ENCODE results near the gene ANO1.

The ANO1 gene

DNA sequence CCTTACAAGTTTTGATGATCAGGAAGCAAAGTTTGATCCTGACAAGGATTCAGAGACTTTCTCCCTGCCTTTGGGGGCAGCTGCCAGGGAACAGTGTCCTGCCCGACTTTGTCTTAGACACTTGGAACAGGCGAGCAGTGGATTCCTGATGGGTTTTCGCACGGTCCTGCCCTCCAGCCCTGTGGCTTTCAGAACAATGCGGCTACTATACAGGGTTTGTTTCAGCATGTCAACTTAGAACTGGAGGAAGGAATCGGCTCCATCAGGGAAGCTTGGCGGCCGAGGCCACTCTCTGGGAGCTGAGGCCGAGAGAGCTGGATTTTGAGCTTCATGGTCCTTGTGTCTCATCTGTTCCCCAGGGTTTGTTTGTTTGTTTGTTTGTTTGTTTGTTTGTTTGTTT lies 11.5 kb downstream of the ANO1 start:
- H3K9me3 Mint-ChIP-seq, result no peaks in the 10 kb centered on the region
- H3K36me3 Mint-ChIP-seq (ENCODE audit: low read depth), result no peaks in the 10 kb centered on the region
- no peaks in the 10 kb centered on the region for H3K4me1 Mint-ChIP-seq
- H3K27ac Mint-ChIP-seq, result no peak overlapping the region
- peaks cover 14% of the 10 kb centered on the region for H3K27me3 Mint-ChIP-seq
- DNase-seq (no peak), ATAC-seq (no peak)
- H3K4me3 Mint-ChIP-seq, result no peak overlapping the region

DNA sequence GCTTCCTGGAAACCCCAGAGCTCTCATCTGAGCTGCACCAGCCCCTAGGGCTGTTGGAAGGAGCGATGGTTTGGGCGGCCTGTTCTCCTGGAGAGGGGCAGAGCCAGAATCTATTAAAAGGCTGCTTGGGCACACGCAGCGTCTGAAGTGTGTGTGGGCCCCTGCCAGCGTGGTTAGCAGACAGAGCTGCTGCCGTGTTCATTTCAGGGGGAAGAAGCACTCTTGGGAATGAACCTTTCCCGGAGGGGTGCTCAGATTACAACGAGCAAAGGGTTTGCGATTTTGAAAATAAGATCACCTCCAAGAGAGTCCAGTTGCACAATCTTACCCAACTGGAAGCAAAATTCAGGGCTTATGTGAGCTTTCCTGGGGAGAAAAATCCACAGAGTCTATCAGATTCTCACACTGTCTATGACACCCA lies 12.9 kb downstream of the ANO1 start:
- Mint-ChIP-seq H3K4me1 (no peaks in the 10 kb centered on the region), H3K27ac (no peak overlapping the region), H3K4me3 (no peak overlapping the region), H3K27me3 (peaks cover 14% of the 10 kb centered on the region), H3K9me3 (no peaks in the 10 kb centered on the region), H3K36me3 (ENCODE audit: low read depth) (no peaks in the 10 kb centered on the region)
- DNase-seq (no peak), ATAC-seq (no peak)

GRCh38 chr11:70091638-70092037 lies 13.5 kb downstream of the ANO1 start:
- no peak for ATAC-seq
- H3K9me3 Mint-ChIP-seq, result no peaks in the 10 kb centered on the region
- H3K4me1 Mint-ChIP-seq, result no peaks in the 10 kb centered on the region
- H3K4me3 Mint-ChIP-seq, result no peak overlapping the region
- H3K27ac Mint-ChIP-seq, result no peak overlapping the region
- H3K27me3 Mint-ChIP-seq, result peaks cover 13% of the 10 kb centered on the region
- no peaks in the 10 kb centered on the region for H3K36me3 Mint-ChIP-seq (ENCODE audit: low read depth)
- DNase-seq, result no peak

DNA sequence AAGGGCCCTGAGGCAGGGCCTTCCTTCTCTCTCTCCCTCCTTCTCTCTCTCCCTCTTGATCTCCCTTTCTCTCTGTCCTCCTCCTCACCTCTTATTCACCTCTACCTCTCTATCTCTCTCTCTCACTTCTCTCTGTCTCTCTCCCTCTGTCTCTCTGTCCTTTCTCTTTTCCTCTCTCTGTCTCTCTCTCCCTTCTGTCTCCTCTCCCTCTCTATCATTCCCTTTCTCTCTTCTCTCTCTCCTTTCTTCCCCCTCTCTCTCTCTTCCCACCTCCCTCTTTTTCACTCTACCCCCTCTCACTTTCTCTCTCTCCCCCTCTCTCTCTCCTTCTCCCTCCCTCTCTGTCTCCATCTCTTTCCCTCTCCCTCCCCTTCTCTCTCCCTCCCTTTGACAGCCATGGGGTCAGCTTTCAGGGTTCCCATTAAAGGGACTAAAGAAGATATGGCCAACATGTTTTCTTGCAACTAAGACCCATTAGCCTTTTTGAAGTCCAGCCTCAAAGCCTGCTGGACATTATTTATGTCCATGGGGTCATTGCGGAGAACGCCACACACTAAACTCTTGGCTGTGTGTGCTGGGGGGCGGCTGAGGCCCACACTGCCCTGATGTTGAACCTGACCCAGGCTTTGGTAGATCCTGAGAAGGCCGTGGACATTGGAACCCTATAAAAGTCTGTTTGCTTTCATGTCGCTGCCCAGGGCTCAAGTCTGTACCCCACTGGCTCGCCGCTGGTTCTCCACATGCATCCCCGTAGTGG lies 15.0 kb downstream of the ANO1 start:
- H3K4me3 Mint-ChIP-seq, result no peak overlapping the region
- no peak for ATAC-seq
- no peak overlapping the region for H3K27ac Mint-ChIP-seq
- no peak for DNase-seq
- no peaks in the 10 kb centered on the region for H3K36me3 Mint-ChIP-seq (ENCODE audit: low read depth)
- H3K9me3 Mint-ChIP-seq, result no peaks in the 10 kb centered on the region
- no peaks in the 10 kb centered on the region for H3K4me1 Mint-ChIP-seq
- H3K27me3 Mint-ChIP-seq, result peaks cover 5% of the 10 kb centered on the region

DNA sequence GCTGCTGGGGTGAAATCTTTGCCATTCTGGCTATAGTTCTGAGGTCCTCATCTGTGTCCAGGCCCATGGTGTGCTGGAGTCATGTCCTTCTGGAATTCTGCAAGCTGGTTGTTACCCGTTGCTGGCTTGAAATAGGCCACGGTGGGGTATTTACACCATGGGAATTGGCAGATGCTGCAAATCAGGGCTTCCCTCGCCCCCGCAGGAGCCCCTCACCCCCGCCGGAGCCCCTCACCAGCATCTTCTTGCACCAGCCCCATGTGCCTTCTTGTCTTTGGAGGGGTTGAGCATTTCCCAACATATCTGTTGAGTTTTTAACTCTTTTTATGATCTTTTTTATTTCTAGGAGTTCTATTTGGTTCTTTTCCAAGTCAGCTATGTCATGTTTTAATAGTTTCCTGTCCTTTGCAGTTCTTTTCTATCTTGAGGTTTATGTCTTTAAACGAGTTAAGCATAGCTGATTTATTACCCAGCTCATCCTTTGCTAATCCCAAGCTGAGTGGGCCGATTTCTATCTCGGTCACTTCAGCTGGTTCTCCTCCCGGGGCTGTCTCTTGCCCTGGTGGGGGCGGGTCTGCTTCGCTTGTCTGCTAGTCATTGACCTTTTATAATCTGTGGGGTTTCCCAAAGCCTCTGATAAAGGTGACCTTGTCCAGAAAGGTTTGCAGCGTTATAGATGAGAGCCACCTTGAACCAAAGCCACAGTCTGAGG lies 17.6 kb downstream of the ANO1 start:
- Mint-ChIP-seq H3K4me3 (no peak overlapping the region), H3K9me3 (no peaks in the 10 kb centered on the region), H3K27ac (no peak overlapping the region), H3K36me3 (ENCODE audit: low read depth) (no peaks in the 10 kb centered on the region), H3K4me1 (no peaks in the 10 kb centered on the region), H3K27me3 (no peaks in the 10 kb centered on the region)
- ATAC-seq, result no peak
- no peak for DNase-seq

DNA sequence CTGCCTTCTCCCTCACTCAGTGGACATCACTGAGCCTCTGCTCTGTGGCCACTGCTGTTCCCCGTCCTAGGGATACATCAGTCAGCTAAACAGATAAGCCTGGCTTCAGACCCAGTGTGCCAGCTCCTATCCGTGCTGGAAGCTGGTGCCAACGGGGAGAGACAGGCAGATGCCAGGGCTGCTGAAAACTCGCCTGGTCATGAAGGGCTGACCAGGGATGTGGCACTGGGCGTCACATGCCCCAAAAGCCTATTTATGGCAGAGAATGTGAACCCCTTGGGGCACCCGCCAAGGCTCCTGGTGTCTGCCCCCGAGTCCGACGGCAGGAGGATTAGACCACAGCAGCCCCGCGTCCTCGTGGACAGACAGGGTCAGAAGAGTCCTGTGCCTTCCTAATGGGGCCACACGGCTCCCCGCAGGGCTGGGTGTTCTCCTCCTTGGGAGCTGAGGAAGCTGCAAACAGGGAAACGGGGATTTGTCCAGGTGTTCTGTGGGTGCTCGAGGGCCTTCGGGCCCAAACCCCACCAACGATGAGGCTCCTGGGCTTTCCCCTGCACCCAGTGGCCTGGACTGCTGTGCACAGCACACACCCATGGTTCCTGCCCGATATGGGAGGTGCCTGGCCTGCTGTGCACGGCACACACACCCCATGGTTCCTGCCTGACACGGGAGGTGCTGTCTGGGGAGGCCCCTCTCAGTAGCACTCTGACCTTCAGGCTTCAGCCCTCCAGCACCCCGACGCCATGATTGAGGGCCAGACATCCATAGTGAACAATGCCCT lies 19.9 kb downstream of the ANO1 start:
- ATAC-seq, result no peak
- Mint-ChIP-seq H3K27ac (no peak overlapping the region), H3K4me1 (no peaks in the 10 kb centered on the region), H3K4me3 (no peak overlapping the region), H3K9me3 (no peaks in the 10 kb centered on the region), H3K27me3 (no peaks in the 10 kb centered on the region), H3K36me3 (ENCODE audit: low read depth) (no peaks in the 10 kb centered on the region)
- no peak for DNase-seq

GRCh38 chr11:70098936-70099335 lies 20.8 kb downstream of the ANO1 start:
- DNase-seq, result no peak
- no peak overlapping the region for H3K27ac Mint-ChIP-seq

GRCh38 chr11:70099578-70100279 lies 21.6 kb downstream of the ANO1 start:
- ATAC-seq (no peak), DNase-seq (no peak)
- H3K4me1 Mint-ChIP-seq, result no peaks in the 10 kb centered on the region
- no peak overlapping the region for H3K4me3 Mint-ChIP-seq
- no peaks in the 10 kb centered on the region for H3K9me3 Mint-ChIP-seq
- no peaks in the 10 kb centered on the region for H3K36me3 Mint-ChIP-seq (ENCODE audit: low read depth)
- no peak overlapping the region for H3K27ac Mint-ChIP-seq
- no peaks in the 10 kb centered on the region for H3K27me3 Mint-ChIP-seq

More at GRCh38 chr11:70098936-70099335, 20.8 kb downstream of the ANO1 start:
- no peaks in the 10 kb centered on the region for H3K27me3 Mint-ChIP-seq
- H3K4me3 Mint-ChIP-seq, result no peak overlapping the region
- H3K4me1 Mint-ChIP-seq, result no peaks in the 10 kb centered on the region
- ATAC-seq, result no peak
- no peaks in the 10 kb centered on the region for H3K9me3 Mint-ChIP-seq
- H3K36me3 Mint-ChIP-seq (ENCODE audit: low read depth), result no peaks in the 10 kb centered on the region

DNA sequence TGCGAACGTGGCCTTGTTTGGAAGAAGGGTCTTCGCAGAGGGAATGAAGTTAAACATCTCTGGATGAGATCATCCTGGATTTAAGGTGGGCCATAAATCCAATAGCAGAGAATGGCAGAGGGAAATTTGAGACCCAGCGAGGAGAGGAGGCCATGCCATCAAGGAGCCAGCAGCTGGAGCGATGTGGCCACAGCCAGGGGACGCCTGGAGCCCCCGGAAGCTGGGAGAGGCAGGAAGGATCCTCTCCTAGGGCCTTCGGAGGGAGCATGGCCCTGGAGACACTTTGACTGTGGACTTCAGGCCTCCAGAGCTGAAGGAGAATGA lies 22.1 kb downstream of the ANO1 start:
- no peaks in the 10 kb centered on the region for H3K4me1 Mint-ChIP-seq
- H3K4me3 Mint-ChIP-seq, result no peak overlapping the region
- DNase-seq, result no peak
- no peak for ATAC-seq
- no peaks in the 10 kb centered on the region for H3K9me3 Mint-ChIP-seq
- H3K27me3 Mint-ChIP-seq, result peaks cover 2% of the 10 kb centered on the region
- H3K27ac Mint-ChIP-seq, result no peak overlapping the region
- no peaks in the 10 kb centered on the region for H3K36me3 Mint-ChIP-seq (ENCODE audit: low read depth)

GRCh38 chr11:70100791-70101190 lies 22.7 kb downstream of the ANO1 start:
- no peak overlapping the region for H3K27ac Mint-ChIP-seq
- ATAC-seq, result no peak
- H3K36me3 Mint-ChIP-seq (ENCODE audit: low read depth), result no peaks in the 10 kb centered on the region

DNA sequence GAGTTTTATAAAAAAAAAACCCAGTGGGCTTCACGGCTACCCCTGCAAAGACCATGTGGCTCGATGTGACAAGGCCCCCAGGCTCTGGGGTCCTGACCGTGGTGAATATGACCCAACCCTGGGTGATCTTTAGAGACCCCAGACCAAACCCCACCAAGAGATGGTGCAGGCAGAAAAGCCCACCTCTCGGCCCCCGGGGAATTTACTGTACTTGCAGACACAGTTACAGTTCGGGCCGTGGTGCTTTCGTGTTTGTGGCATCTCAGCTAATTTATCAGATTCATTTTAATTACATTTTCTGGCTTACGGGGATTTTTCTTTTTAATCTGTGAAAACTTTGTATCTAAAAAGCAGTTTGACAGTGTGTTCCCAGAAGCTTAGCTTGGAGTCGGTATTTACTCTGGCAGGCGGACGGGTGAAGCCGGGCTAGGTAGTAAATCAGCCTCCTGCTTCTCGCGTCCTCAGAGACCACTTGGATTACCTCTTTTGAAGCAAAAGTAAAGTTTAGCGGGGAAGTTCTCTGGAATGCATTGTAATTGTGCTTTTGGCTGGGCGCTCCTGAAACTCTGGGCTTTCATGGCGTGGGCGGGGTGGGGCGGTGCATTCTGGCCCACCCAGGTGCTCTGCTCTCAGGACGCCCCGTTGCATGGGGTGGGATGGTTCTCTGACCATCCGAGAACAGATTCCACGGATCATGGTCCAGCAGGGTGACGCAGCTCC lies 25.3 kb downstream of the ANO1 start:
- Mint-ChIP-seq H3K27me3 (peaks cover 2% of the 10 kb centered on the region), H3K27ac (no peak overlapping the region), H3K4me1 (no peaks in the 10 kb centered on the region), H3K9me3 (no peaks in the 10 kb centered on the region), H3K4me3 (no peak overlapping the region), H3K36me3 (ENCODE audit: low read depth) (no peaks in the 10 kb centered on the region)
- DNase-seq (no peak), ATAC-seq (no peak)

More at GRCh38 chr11:70100791-70101190, 22.7 kb downstream of the ANO1 start:
- H3K4me3 Mint-ChIP-seq, result no peak overlapping the region
- no peak for DNase-seq
- peaks cover 2% of the 10 kb centered on the region for H3K27me3 Mint-ChIP-seq
- no peaks in the 10 kb centered on the region for H3K4me1 Mint-ChIP-seq
- H3K9me3 Mint-ChIP-seq, result no peaks in the 10 kb centered on the region

- Mint-ChIP-seq H3K4me3 (no peak overlapping the region), H3K27ac (no peak overlapping the region), H3K27me3 (peaks cover 2% of the 10 kb centered on the region), H3K36me3 (ENCODE audit: low read depth) (no peaks in the 10 kb centered on the region), H3K9me3 (no peaks in the 10 kb centered on the region), H3K4me1 (no peaks in the 10 kb centered on the region)
- no peak for DNase-seq
- ATAC-seq, result no peak
Observed at GRCh38 chr11:70104419-70104818, 26.3 kb downstream of the ANO1 start.

- no peak overlapping the region for H3K27ac Mint-ChIP-seq
- H3K9me3 Mint-ChIP-seq, result no peaks in the 10 kb centered on the region
Observed at GRCh38 chr11:70104961-70105360, 26.8 kb downstream of the ANO1 start.

GRCh38 chr11:70105369-70105754 lies 27.2 kb downstream of the ANO1 start:
- peaks cover 2% of the 10 kb centered on the region for H3K27me3 Mint-ChIP-seq
- no peak for DNase-seq
- no peaks in the 10 kb centered on the region for H3K36me3 Mint-ChIP-seq (ENCODE audit: low read depth)

More at GRCh38 chr11:70104961-70105360, 26.8 kb downstream of the ANO1 start:
- no peak overlapping the region for H3K4me3 Mint-ChIP-seq
- DNase-seq, result no peak
- no peaks in the 10 kb centered on the region for H3K4me1 Mint-ChIP-seq
- H3K36me3 Mint-ChIP-seq (ENCODE audit: low read depth), result no peaks in the 10 kb centered on the region
- H3K27me3 Mint-ChIP-seq, result peaks cover 2% of the 10 kb centered on the region
- ATAC-seq, result no peak

More at GRCh38 chr11:70105369-70105754, 27.2 kb downstream of the ANO1 start:
- no peak overlapping the region for H3K4me3 Mint-ChIP-seq
- no peak overlapping the region for H3K27ac Mint-ChIP-seq
- no peak for ATAC-seq
- no peaks in the 10 kb centered on the region for H3K9me3 Mint-ChIP-seq
- H3K4me1 Mint-ChIP-seq, result no peaks in the 10 kb centered on the region

Measured in activated naive CD8-positive, alpha-beta T cell treated with anti-CD3 and anti-CD28 coated beads, Interleukin-2, amount 50 U/mL, for 24 hours (primary cell).